GM18867 (cell line): ENCODE results near the gene SMYD2.

Source experiments
- ATAC-seq: cut with Tn5 transposase; IDR thresholded peaks from one replicate; pipeline ENCODE4 v1.9.1; 2021; ENCODE audit warnings: mild to moderate bottlenecking, moderate library complexity; ENCODE audit not compliant: unreplicated experiment

SMYD2 gene, protein sequence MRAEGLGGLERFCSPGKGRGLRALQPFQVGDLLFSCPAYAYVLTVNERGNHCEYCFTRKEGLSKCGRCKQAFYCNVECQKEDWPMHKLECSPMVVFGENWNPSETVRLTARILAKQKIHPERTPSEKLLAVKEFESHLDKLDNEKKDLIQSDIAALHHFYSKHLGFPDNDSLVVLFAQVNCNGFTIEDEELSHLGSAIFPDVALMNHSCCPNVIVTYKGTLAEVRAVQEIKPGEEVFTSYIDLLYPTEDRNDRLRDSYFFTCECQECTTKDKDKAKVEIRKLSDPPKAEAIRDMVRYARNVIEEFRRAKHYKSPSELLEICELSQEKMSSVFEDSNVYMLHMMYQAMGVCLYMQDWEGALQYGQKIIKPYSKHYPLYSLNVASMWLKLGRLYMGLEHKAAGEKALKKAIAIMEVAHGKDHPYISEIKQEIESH

DNA sequence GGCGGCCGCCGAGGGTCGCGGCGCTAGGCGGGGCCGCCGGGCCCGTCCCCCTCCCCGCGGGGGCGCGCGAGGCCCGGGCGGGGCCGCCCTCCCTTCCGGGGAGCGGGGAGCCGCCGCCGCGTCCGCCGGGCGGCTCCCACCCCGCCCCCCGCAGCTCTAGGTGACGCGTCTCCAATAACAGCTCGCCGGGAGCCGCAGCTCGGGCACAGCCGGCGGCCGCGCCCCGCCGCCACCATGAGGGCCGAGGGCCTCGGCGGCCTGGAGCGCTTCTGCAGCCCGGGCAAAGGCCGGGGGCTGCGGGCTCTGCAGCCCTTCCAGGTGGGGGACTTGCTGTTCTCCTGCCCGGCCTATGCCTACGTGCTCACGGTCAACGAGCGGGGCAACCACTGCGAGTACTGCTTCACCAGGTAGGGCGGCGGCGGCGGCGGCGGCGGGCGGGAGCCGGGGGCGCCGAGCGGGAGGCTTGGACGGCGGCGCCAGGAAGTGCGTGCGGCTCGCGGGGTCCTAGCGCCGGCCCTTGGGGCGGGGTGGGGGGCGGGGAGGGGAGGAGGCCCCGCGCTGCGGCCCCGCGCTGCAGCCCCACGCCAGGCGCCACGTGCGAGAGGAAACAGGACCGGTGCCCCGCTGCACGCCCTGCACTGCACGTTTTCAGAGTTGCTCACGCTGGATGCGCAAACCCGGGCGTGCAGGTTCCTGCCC is at the start of gene SMYD2:
SMYD2 (plus strand) TSS at position 139 of the 699 bp plus-strand sequence; CDS start at position 235, 96 bp downstream.
- peak; percentile 82 for ATAC-seq

DNA sequence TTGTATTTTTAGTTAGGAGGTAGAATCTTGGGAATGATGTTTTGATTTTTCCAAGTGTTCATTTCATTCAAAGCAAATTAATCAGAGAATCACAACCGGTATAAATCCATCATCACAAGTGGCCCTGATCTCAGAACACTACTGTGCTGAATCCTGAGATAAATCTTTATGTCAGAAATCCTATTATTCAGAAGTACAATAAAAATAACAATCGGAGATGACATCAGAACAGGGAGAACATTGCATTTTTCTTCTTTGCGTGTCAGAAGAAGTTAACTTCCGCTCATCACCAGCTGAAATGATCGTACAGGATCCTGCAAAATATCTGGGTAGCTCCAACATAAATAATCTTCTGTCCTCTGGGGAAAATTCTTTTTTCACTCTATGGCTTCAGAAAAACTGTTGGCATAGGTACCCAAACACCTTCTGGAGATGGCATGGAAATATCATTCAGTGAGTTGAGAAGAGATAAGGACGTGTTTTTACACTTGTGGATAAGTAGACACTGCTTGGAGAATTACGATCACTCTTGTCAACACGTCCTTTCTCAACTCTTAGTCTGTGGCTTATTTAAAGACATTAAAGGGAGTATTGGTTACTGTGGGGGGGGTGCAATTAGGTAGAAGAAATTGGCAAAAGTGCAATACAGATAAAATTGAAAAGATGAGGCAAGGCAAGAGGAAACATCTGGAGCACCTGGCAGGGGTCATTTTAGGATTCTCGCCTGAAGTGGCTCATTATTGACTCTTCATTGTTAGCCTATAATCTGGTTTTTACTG is 46.9 kb upstream of the SMYD2 start:
- no peak for ATAC-seq

DNA sequence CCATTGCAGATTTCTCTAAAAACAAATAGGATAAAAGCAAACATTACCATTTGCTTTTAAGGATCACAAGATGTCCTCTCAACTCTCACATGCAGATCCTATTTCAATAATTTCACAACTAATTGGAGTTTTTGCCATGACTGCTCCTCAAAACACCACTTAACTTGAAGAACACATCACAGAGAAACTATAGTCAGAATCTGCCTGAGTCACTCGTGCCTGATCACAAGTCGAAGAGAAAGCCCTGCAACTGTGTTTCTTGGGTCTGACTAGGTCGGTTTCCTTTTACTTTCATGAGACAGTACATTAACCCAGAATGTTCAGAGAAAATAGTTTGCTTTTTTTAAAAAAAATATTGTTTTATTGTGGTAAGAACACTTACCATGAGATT is 46.3 kb upstream of the SMYD2 start:
- no peak for ATAC-seq

DNA sequence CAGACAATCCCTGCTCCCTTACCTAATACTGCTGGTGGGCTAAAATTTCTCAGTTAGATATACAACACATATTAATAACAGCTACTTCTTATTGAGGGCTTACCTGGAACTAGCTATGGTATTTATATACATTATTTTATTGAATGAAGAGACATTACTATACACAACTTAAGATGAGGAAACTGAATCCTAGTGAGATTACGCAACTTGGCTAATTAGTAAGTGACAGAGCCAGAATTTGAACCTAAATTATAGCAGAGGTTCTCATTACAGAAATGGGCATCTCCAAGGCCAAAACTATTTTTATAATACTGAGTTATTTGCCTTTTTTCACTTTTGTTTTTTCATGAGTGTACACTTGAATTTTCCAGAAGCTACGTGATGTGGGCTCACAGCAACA is 44.5 kb upstream of the SMYD2 start:
- ATAC-seq = no peak

DNA sequence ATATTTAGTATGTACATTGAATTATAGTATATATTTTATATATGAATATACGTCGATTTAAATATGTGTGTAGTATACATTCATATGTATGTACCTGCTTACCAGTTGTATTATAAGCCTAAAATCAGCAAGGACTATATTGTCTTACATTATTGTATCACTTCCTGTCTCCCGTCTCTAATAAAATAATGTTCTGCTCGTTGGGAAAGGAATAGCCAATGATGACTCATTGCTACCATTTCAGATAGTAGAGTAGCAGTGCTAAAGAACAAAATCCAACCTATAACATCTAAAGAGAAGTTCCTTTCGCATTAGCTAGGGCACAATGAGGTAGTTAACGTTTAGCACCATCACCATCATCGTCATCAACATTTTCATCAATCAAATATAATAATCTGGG is 39.9 kb upstream of the SMYD2 start:
- no peak for ATAC-seq

DNA sequence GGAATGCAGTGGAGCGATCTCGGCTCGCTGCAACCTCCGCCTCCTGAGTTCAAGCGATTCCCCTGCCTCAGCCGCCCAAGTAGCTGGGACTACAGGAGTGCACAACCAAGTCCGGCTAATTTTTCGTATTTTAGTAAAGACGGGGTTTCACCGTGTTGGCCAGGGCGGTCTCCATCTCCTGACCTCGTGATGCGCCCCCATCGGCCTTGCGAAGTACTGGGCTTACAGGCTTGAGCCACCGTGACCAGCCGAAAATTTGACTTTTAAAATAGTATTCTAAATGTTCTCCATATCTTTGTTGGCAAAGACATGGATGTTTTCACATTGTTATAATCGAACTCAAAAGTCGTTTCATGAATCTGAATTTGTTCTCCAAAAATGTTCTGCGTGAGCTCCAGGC is 36.7 kb upstream of the SMYD2 start:
- ATAC-seq = no peak

DNA sequence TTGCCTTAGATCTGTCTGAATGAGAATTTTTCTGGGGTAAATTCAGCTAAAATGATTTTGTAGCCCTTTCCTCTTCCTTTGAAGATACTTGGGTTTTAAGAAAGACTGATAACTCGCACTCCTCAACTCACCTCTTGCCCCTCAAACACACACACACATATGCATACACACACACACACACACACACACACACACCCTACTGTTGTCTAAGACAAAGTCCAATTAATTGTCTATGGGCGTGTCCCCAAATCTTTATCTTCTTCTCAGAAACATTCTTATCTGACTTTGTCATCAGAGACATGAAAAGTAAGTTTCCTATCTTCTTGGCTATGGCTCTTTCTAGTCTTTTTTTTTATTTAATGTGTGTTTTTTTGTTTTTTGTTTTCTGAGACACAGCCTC is 36.1 kb upstream of the SMYD2 start:
- no peak for ATAC-seq

DNA sequence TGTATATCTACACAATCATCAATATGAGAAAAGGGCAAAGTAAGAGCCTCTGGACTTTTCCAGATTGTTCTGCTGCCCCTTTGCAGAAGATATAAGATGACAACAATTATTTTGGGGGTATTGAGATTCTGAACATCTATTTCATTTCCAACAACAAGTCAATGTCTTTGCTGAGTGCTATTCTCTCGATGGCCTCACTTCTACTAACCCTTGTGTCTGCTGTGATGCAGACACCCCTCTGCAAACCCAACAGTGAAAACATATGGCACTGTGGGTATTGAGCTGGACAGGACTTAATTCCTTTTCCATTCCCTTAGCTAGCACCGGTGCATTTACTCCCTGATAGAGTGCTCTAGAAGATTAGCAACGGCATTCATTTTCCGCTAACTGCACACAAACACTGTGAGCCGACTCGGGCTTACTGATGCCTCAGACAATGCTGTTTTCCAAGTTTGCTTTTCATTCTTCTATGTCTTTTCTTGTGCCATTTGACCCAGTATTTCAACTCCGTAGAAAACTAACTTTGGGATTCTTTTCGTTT is 33.4 kb upstream of the SMYD2 start:
- ATAC-seq = no peak

DNA sequence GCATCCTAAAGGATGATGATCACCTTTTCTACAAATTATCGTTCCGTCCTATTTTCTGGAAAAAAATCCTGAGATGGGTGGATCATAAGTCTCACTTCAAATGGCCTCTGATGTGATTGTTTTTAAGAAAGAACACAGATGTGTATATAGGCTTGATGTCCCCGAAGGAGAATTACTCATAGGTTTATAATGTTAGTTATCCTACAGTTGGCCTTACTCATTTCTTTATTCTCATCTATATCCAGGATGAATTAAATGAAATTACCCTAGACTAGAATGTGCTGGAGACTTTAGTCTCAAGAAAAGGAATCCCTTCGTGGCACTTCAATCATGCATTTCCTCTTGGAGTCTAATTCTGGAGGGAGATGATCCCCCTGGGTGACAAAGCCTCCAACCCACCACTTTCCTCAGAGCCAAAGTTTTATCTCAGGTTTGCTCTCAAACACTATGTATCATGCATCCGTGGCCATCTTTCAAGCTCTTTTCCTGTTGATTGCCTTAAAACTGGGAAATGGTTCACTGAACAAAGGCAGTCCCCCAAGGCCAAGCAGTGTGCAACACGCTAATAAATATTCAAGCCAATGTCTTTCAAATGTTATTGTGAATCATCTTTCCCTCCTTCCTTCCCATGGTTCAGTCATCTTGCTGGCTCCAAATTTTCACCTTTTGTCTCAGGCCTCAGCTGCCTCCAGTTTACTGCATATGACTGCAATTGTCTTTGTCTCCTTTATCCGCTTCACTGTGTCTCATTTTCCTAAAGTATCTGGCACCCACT is 32.5 kb upstream of the SMYD2 start:
- no peak for ATAC-seq

DNA sequence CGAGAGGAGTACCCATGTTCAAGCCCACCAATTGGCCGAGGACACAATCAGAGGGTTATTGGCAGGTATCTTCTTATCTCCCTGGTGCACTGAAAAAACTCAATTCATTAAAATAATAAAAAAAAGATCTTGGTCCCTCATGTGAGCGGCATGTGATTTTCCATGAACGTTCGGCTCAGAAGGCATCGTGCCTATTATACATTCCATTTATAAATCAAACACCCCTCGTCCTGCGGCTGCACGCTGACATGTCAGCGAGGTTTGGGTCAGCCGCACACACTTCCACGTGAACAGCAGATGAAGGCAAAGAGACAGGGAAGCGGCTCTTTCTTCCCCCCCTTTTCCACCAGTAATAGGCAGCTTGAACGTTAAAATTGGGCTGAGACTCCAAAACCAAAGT is 31.3 kb upstream of the SMYD2 start:
- ATAC-seq = no peak

DNA sequence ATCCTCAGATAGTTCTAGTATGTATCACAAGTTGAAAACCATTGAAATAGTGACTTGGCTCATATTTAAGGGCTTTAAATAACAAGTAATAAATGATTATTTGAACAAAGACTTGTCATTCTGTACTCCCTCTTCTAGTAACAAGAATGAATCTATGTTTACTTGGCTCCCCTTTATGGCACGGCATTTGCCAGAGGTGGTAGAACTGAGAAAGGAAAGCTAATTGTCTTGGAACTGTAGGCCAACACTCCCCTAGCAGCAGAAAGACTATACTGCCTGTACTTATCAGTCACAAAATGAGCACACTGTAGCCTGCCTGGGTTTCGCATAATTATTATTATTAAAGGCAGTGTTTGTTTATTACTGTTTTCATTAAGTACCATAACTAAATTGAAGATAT is 29.6 kb upstream of the SMYD2 start:
- ATAC-seq = no peak

DNA sequence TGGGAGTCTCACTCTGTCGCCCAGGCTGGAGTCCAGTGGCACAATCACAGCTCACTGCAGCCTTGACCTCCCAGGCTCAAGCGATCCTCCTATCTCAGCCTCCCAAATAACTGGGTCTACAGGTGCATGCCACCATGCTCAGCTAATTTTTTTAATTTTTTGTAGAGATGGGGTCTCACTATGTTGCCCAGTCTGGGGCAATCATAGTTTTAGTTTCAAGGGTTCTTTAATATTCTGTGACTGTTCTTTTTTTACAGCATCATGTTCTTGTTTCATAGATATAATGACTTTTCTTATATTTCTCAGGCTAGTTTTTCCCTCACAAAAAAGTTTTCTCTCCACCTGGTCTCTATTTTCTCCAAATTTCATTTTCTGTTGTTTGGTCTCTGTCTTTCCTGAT is 25.4 kb upstream of the SMYD2 start:
- ATAC-seq = no peak

DNA sequence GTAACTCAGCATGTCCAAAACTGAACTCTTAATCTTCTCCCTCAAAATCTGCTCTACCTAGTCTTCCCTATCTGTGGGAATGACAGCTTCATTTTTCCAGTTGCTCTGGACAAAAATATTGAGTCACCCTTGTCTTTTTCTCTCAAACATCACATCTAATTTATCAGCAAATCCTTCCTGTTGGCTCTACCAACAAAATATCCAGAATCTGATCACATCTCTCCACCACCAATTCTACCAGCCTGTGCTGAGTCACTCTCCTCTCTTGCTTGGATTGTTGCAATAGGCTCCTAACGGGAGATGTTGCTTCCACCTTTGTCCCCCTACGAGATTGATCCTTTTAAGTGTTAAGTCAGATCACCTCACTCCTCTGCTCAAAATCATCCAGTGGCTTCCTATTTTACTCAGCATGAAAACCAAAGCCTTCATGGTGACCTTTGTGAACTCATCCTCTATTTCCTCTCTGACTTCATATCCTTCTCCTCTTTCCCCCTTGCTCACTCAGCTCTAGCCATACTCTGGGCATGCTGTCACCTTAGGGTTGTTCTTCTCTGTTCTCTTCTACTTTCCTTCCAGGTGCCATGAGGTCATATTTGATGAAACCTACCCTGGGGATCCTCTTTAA is 21.5 kb upstream of the SMYD2 start:
- no peak for ATAC-seq

DNA sequence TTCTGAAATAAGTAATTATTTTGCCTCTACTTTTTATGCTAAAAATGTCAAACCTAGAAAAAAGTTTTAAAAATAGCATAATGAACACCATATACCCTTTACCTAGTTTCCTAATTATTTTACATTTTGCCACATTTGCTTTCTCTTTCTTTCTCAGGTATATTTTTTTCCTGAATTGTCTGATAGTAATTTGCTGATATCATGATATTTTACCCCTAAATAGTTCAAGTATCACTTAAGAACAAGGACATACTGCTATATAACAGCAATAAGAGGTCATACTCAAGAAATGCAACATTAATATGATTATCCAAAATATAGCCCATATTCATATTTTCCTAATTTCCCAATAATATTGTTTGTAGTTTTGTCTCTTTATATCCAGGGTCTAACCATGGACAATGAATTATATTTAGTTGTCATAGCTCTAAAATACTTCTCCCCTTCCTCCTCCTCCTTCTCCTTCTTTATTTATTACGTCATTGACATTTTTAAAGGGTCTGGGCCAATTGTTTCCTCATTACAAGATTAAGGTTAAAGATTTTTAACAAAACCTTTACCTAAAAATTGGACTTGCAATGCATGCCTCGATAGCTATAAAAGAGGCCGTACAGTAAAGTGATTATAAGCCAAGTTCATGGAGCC is 20.3 kb upstream of the SMYD2 start:
- ATAC-seq = no peak

DNA sequence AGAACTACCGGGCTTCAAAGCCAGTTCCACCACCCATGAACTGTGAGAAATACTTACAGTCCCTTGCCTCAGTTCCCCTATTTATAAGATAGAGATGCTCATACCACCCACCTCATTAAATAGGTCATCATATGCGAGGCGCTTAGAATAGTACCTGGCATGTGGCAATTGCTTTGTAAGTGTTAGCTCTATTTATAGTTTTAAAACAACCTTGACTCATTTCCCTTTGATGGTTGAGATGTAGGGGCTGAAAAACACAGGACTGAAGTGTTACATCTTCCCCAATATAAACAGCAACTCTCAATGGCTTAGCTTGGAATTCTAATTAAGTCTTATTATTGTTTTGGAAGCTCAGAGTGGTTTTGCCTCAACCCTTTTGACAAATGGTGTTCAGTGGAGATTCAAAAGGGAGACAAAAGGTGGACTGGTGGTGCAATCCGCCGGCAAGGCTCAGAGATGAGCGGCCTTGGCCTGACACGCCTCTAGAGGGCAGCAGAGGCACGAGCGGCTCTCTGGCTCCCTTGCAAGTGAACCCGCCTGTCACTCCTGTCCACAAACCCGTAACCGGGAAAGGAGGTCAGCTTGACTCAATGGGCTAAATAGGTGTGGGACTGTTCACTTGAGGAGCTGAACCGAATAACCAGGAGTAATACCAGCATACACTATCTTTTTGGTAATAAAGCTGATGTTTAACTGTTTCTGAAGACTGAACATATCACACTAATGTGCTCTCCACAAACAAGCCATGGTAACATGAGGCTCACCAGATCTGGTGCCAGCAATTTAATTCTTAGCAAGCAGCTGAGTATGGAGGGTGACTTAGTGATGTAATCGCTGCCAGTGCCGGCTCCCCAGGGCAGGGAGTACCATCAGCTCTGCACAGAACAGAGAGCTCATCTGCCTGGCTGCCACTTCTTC is 19.5 kb upstream of the SMYD2 start:
- peak; percentile 94 for ATAC-seq

DNA sequence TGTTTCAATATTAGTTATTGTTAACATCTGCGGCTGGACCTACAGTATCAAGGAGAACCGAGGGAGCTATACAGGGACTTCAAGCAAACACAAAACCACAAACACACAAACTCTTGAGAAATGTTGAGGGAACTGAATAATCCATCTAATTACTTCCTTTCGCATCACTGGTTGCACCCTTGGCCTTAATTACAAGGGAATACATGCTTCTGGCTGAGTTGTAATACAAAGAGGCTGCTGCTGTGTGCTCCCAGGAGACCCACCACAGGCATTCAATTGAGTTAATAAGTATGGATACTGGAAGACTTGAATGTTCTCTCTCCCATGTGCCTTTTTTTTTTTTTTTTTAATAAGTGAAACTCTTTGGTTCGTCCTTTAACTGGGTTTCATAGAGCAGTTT is 16.8 kb upstream of the SMYD2 start:
- ATAC-seq = no peak

DNA sequence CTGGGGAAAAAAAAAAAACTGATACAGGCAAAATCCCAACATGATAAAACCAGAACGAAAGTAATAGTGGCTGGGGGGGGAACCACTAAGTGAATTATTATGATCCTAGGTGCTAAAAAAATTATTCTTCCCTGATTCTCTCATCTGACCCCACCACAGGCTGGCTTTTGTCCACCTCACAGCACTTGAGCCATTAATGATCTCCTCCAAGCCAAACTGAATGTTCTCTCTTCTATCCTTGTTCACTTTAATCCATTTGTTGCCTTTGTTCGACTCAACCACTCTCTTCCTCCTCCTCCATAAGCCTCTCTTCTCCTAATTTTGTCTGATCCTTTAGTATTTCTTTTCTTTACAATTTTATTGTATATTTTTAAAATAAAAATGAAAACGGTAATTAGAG is 16.0 kb upstream of the SMYD2 start:
- no peak for ATAC-seq

DNA sequence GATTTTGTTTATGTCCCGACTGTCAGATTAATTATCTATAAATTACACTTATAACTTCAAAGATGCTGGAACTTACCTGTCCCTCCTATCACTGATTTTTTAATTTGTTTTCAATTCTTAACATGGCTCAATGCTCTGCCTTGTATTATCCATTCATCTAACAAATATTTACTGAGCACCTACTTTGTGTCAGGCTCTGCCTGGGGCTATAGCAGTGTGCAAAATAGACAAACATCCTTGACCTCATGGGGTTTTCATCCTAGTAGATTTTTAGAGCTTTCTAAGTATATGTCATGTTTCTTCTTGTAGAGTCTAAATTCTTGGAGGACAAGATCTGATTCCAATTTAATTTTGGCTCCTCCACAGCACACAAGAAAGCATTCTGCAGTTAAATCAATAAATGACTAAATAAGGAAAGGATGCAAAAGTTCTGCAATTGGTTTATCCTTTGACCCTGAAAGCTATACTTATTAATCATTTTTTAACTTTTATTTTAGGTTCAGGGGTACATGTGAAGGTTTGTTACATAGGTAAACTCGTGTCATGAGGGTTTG is 10.8 kb upstream of the SMYD2 start:
- ATAC-seq = no peak
